GM19240 (cell line): ENCODE results near the gene MGLL.

Experiments used
- DNase-seq: peaks from one replicate; pipeline ENCODE4 v3.0.0; 2011; ENCODE audit warnings: low spot score; ENCODE audit not compliant: insufficient read length

Gene MGLL

GRCh38 chr3:127676456-127676855, 145.9 kb downstream of the MGLL start:
- no peak for DNase-seq

GRCh38 chr3:127675651-127676391, 146.5 kb downstream of the MGLL start:
- DNase-seq = no peak

- DNase-seq = no peak
Observed at GRCh38 chr3:127674790-127675189, 147.5 kb downstream of the MGLL start.

GRCh38 chr3:127674101-127674721, 148.1 kb downstream of the MGLL start:
- no peak for DNase-seq

- DNase-seq = no peak
Observed at GRCh38 chr3:127673191-127674100, 148.9 kb downstream of the MGLL start.

GRCh38 chr3:127672429-127673190, 149.7 kb downstream of the MGLL start, which contains the start of gene ABTB1:
Gene ABTB1, plus strand, starts transcription at chr3:127672952. Its CDS starts 74 bp downstream, at chr3:127673026.
- peak; percentile 79 for DNase-seq

GRCh38 chr3:127671523-127672428, 150.5 kb downstream of the MGLL start:
- DNase-seq = no peak

GRCh38 chr3:127670761-127671522, 151.4 kb downstream of the MGLL start:
- DNase-seq = no peak

GRCh38 chr3:127670229-127670559, 152.1 kb downstream of the MGLL start:
- no peak for DNase-seq

GRCh38 chr3:127669541-127670228, 152.6 kb downstream of the MGLL start:
- DNase-seq = no peak

GRCh38 chr3:127668906-127669305, 153.4 kb downstream of the MGLL start:
- DNase-seq = no peak

- no peak for DNase-seq
Observed at GRCh38 chr3:127667119-127667681, 155.1 kb downstream of the MGLL start.

- no peak for DNase-seq
Observed at GRCh38 chr3:127666676-127667075, 155.6 kb downstream of the MGLL start.

GRCh38 chr3:127665586-127665985, 156.7 kb downstream of the MGLL start:
- DNase-seq = no peak

- DNase-seq = no peak
Observed at GRCh38 chr3:127665165-127665564, 157.2 kb downstream of the MGLL start.

- DNase-seq = no peak
Observed at GRCh38 chr3:127663151-127663550, 159.2 kb downstream of the MGLL start.

- DNase-seq = no peak
Observed at GRCh38 chr3:127662001-127662469, 160.3 kb downstream of the MGLL start.

- DNase-seq = no peak
Observed at GRCh38 chr3:127661600-127661999, 160.7 kb downstream of the MGLL start.
